GM12892 (cell line): ENCODE measurements around the gene PHLPP1. TPM values are rescaled to one million over a fixed set of nuclear protein-coding genes. Genes with fewer than 3 reads are reported as not detected.
A peak's percentile ranks its signal among the peaks of the same experiment; 100 is the strongest.

Experiments used
- DNase-seq: peaks from one replicate; pipeline ENCODE4 v3.0.0; 2011; ENCODE audit not compliant: insufficient read length
- FAIRE-seq: peaks from 2 replicates; lab custom pipeline; 2011; peaks lifted over from hg19 to GRCh38; lab: Jason Lieb, UNC
- POLR2A ChIP-seq: IDR thresholded peaks from 2 replicates; pipeline ENCODE4 v1.6.1; 2011; ENCODE audit warnings: low read depth, low read length, control low read depth
- POLR2AphosphoS5 ChIP-seq: IDR thresholded peaks from 2 replicates; pipeline ENCODE4 v1.6.1; 2011; ENCODE audit warnings: low read depth, low read length, control low read depth
- TAF1 ChIP-seq: IDR thresholded peaks from 2 replicates; pipeline ENCODE4 v1.6.1; 2011; ENCODE audit warnings: low read depth, mild to moderate bottlenecking, control low read depth, low read length, borderline replicate concordance
- polyA plus RNA-seq: library from polyadenylated mRNA; unstranded; fragments of >200 nt; gene quantifications from one replicate; pipeline ENCODE4 v1.2.1, GENCODE V29; 2012; ENCODE audit warnings: missing spikeins, inconsistent platforms; ENCODE audit not compliant: missing spikeins

Gene PHLPP1
- polyA plus RNA-seq, result 3.1 TPM

- DNase-seq (peak; percentile 50), FAIRE-seq (peak; percentile 48)
- TF ChIP-seq POLR2A (peak; percentile 8; the same call in 1 of the 2 replicates), TAF1 (no peak), POLR2AphosphoS5 (no peak)
Measured at GRCh38 chr18:62715436-62715758, at the start of gene PHLPP1. TSS of gene PHLPP1 (plus strand) at chr18:62715541. CDS start at chr18:62715684, 143 bp downstream.

- no peak for TF ChIP-seq TAF1
- no peak for TF ChIP-seq POLR2AphosphoS5
- no peak for FAIRE-seq
- no peak for DNase-seq
Measured at GRCh38 chr18:62669225-62669624, 46.1 kb upstream of the PHLPP1 start.

- no peak for DNase-seq
- no peak for FAIRE-seq
Measured at GRCh38 chr18:62670573-62670972, 44.8 kb upstream of the PHLPP1 start.

GRCh38 chr18:62672600-62672999 lies 42.7 kb upstream of the PHLPP1 start:
- FAIRE-seq, result no peak
- TF ChIP-seq POLR2A (no peak), TAF1 (no peak), POLR2AphosphoS5 (no peak)

More at GRCh38 chr18:62670573-62670972, 44.8 kb upstream of the PHLPP1 start:
- no peak for TF ChIP-seq POLR2AphosphoS5
- no peak for TF ChIP-seq POLR2A
- no peak for TF ChIP-seq TAF1

GRCh38 chr18:62678847-62679485 lies 36.4 kb upstream of the PHLPP1 start:
- no peak for FAIRE-seq

More at GRCh38 chr18:62672600-62672999, 42.7 kb upstream of the PHLPP1 start:
- DNase-seq, result no peak

GRCh38 chr18:62682371-62682770 lies 33.0 kb upstream of the PHLPP1 start:
- FAIRE-seq, result no peak
- DNase-seq, result no peak
- TF ChIP-seq POLR2AphosphoS5 (no peak), TAF1 (no peak), POLR2A (no peak)

More at GRCh38 chr18:62678847-62679485, 36.4 kb upstream of the PHLPP1 start:
- no peak for DNase-seq
- no peak for TF ChIP-seq POLR2A
- TF ChIP-seq POLR2AphosphoS5, result no peak
- no peak for TF ChIP-seq TAF1

GRCh38 chr18:62683935-62684334 lies 31.4 kb upstream of the PHLPP1 start:
- DNase-seq (no peak), FAIRE-seq (no peak)
- TF ChIP-seq POLR2A, result no peak
- TF ChIP-seq TAF1, result no peak
- TF ChIP-seq POLR2AphosphoS5, result no peak

GRCh38 chr18:62688743-62689317 lies 26.5 kb upstream of the PHLPP1 start:
- DNase-seq (no peak), FAIRE-seq (no peak)
- TF ChIP-seq TAF1 (no peak), POLR2A (no peak), POLR2AphosphoS5 (no peak)

- no peak for TF ChIP-seq TAF1
- no peak for TF ChIP-seq POLR2AphosphoS5
- no peak for TF ChIP-seq POLR2A
- DNase-seq, result no peak
- FAIRE-seq, result no peak
Measured at GRCh38 chr18:62690236-62690815, 25.0 kb upstream of the PHLPP1 start.

GRCh38 chr18:62693659-62694058 lies 21.7 kb upstream of the PHLPP1 start:
- FAIRE-seq (no peak), DNase-seq (no peak)
- TF ChIP-seq POLR2A, result no peak
- no peak for TF ChIP-seq POLR2AphosphoS5
- no peak for TF ChIP-seq TAF1

GRCh38 chr18:62697636-62698035 lies 17.7 kb upstream of the PHLPP1 start:
- DNase-seq, result no peak
- TF ChIP-seq POLR2AphosphoS5 (no peak), TAF1 (no peak), POLR2A (no peak)
- FAIRE-seq, result no peak
